Measurements from ENCODE around the gene ARHGAP26. TPM values are rescaled to one million over a fixed set of nuclear protein-coding genes. Genes with fewer than 3 reads are reported as not detected.

ARHGAP26 gene
- total and polyA plus RNA-seq, 2 experiments from 2014 or later: 9.5 to 16.8 TPM

GRCh38 chr5:143174714-143175398, 404.7 kb downstream of the ARHGAP26 start (continued):
- no peak for TF ChIP-seq ZNF462 (CRISPR knock-in tag; IDR thresholded peaks at IDR 0.05)

GRCh38 chr5:143176048-143176447, 405.9 kb downstream of the ARHGAP26 start:
- Histone ChIP-seq H3K9me2 (ENCODE audit: insufficient read depth) (0 out of 2 replicates have a peak, but pooled peaks cover 2% of the 10 kb centered on the region), H3K27ac (ENCODE audit: low read depth) (no peak overlapping the region), H3K4me3 (no peak overlapping the region), H3K4me1 (ENCODE audit: insufficient read depth) (peaks cover 14% of the 10 kb centered on the region; the same call in 1 of the 2 replicates), H3K79me2 (replicated peaks; ENCODE audit: insufficient read depth) (no peaks in the 10 kb centered on the region), H2AFZ (no peak overlapping the region), H4K20me1 (replicated peaks; ENCODE audit: insufficient read depth) (no peaks in the 10 kb centered on the region), H3K4me2 (no peak overlapping the region), H3K27me3 (ENCODE audit: insufficient read depth) (no peaks in the 10 kb centered on the region), H3F3A (replicated peaks; ENCODE audit: low read depth) (no peaks in the 10 kb centered on the region), H3K36me3 (ENCODE audit: insufficient read depth) (no peaks in the 10 kb centered on the region)
- ATAC-seq (no peak), DNase-seq (ENCODE audit: low spot score) (no peak)
- H3K27ac Mint-ChIP-seq: peak overlapping the region; percentile 76
- no peaks in the 10 kb centered on the region for H3K36me3 Mint-ChIP-seq (ENCODE audit: low read depth)
- peaks cover 25% of the 10 kb centered on the region for H3K4me1 Mint-ChIP-seq
- no peaks in the 10 kb centered on the region for H3K27me3 Mint-ChIP-seq (ENCODE audit: insufficient read depth, low read depth, poor library complexity)
- H3K4me3 Mint-ChIP-seq: no peak overlapping the region
- H3K9me3 Mint-ChIP-seq: no peaks in the 10 kb centered on the region
- TF ChIP-seq ETS1 (IDR thresholded peaks at IDR 0.05) (no peak), STAT1 (IDR thresholded peaks at IDR 0.05; ENCODE audit: unreplicated experiment) (no peak), ZNF114 (CRISPR knock-in tag; IDR thresholded peaks at IDR 0.05) (no peak), EZH2phosphoT487 (IDR thresholded peaks at IDR 0.05; ENCODE audit: unreplicated experiment) (no peak), JUNB (IDR thresholded peaks at IDR 0.05; ENCODE audit: unreplicated experiment) (no peak), ZNF331 (CRISPR knock-in tag; IDR thresholded peaks at IDR 0.05; ENCODE audit: low read depth) (no peak), ZNF462 (CRISPR knock-in tag; IDR thresholded peaks at IDR 0.05) (no peak)

Measured in GM23338 (cell line).